AG04449 (cell line): ENCODE results near the gene UBE2G1.

Experiments used
- CTCF ChIA-PET: fragments of 350-600 bp; formaldehyde crosslinking; extraction: SDS; loops from one replicate; lab custom pipeline; 2021; ENCODE audit warnings: antibody characterized with exemption; lab: Yijun Ruan, JAX
- POLR2A ChIA-PET: fragments of 400-600, 350-600 bp; formaldehyde crosslinking; extraction: SDS; loops from one replicate; lab custom pipeline; 2020; ENCODE audit warnings: antibody characterized with exemption, inconsistent platforms; lab: Yijun Ruan, JAX
- DNase-seq: peaks from one replicate; pipeline ENCODE4 v3.0.0-alpha.2; 2010; ENCODE audit warnings: low read depth, low spot score
- H3K4me3 ChIP-seq: 2 replicates; pipeline ENCODE4 v1.5.1; 2011; ENCODE audit warnings: low read depth, mild to moderate bottlenecking, control low read depth, low read length
- TF ChIP-seq, protein P1 (sequence below): IDR thresholded peaks from one replicate; pipeline ENCODE4 v1.5.1; 2011; ENCODE audit warnings: mild to moderate bottlenecking, moderate library complexity, low read length, control low read depth, inconsistent platforms; ENCODE audit not compliant: insufficient read depth; ENCODE audit errors: missing control alignments

The UBE2G1 gene

DNA sequence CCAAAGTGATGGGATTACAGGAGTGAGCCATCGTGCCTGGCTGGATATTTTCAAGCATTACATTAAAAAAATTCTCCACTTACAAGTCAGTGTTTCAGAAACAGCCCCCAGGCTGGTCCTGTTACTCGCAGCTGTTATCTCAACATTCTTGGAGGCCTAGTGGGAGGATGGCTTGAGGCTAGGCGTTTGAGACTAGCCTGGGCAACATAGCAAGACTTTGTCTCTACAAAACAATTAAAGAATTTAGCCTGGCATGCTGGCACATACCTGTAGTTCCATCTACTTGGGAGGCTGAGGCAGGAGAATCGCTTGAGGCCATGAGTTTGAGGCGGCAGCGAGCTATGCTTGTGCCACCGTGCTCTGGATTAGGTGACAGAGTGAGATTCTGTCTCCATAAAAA lies 40.7 kb upstream of the UBE2G1 start:
- H3K4me3 ChIP-seq: no peak overlapping the region
- CTCF ChIA-PET: interaction anchor here (2.4 to 14.5 kb wide), 3 partner anchors 10 to 191 kb away, joined by 6 to 223 read pairs (median 14); no protein-coding TSS in a partner anchor
- TF ChIP-seq, protein P1, sequence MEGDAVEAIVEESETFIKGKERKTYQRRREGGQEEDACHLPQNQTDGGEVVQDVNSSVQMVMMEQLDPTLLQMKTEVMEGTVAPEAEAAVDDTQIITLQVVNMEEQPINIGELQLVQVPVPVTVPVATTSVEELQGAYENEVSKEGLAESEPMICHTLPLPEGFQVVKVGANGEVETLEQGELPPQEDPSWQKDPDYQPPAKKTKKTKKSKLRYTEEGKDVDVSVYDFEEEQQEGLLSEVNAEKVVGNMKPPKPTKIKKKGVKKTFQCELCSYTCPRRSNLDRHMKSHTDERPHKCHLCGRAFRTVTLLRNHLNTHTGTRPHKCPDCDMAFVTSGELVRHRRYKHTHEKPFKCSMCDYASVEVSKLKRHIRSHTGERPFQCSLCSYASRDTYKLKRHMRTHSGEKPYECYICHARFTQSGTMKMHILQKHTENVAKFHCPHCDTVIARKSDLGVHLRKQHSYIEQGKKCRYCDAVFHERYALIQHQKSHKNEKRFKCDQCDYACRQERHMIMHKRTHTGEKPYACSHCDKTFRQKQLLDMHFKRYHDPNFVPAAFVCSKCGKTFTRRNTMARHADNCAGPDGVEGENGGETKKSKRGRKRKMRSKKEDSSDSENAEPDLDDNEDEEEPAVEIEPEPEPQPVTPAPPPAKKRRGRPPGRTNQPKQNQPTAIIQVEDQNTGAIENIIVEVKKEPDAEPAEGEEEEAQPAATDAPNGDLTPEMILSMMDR: no peak
- DNase-seq: no peak
- POLR2A ChIA-PET: no interaction called here

- ChIA-PET CTCF (interaction anchor here (0.7 to 3.3 kb wide), 6 partner anchors 8 to 206 kb away, joined by 3 to 6 read pairs (median 4); no protein-coding TSS in a partner anchor), POLR2A (no interaction called here)
- TF ChIP-seq, protein P1: no peak
- no peak for DNase-seq
- no peak overlapping the region for H3K4me3 ChIP-seq
Measured at GRCh38 chr17:4406386-4406785, 39.9 kb upstream of the UBE2G1 start.

- no peak overlapping the region for H3K4me3 ChIP-seq
- DNase-seq: no peak
- ChIA-PET POLR2A (interaction anchor here (0.7 kb wide), 1 partner anchor 20 kb away, joined by 3 read pairs; no protein-coding TSS in a partner anchor), CTCF (interaction anchor here (0.7 to 3.3 kb wide), 6 partner anchors 9 to 206 kb away, joined by 3 to 6 read pairs (median 4); no protein-coding TSS in a partner anchor)
- TF ChIP-seq, protein P1: no peak
Measured at GRCh38 chr17:4405699-4406098, 39.2 kb upstream of the UBE2G1 start.

GRCh38 chr17:4405038-4405669 lies 38.7 kb upstream of the UBE2G1 start:
- POLR2A ChIA-PET: interaction anchor here (0.7 kb wide), 1 partner anchor 19 kb away, joined by 3 read pairs; no protein-coding TSS in a partner anchor
- H3K4me3 ChIP-seq: no peak overlapping the region
- no peak for DNase-seq
- TF ChIP-seq, protein P1: no peak
- CTCF ChIA-PET: interaction anchor here (0.7 to 1.7 kb wide), 4 partner anchors 15 to 205 kb away, joined by 3 to 6 read pairs (median 4); no protein-coding TSS in a partner anchor

DNA sequence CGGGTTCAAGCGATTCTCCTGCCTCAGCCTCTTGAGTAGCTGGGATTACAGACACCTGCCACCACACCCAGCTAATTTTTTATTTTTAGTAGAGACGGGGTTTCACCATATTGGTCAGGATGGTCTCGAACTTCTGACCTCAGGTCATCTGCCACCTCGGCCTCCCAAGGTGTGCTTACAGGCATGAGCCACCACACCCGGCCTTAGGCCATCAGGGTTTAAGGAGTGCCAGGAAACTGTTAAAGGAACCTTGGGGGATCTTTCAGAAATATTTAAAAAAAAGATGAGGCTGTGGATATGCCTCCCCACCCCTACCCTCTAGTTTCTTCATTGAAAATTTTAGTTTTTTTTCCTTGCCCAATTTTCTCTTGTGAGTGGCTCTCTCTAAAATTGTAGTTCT lies 31.4 kb upstream of the UBE2G1 start:
- H3K4me3 ChIP-seq: no peak overlapping the region
- ChIA-PET POLR2A (no interaction called here), CTCF (interaction anchor here (1.4 kb wide), 1 partner anchor 23 kb away, joined by 4 read pairs; no protein-coding TSS in a partner anchor)
- TF ChIP-seq, protein P1: no peak
- no peak for DNase-seq

DNA sequence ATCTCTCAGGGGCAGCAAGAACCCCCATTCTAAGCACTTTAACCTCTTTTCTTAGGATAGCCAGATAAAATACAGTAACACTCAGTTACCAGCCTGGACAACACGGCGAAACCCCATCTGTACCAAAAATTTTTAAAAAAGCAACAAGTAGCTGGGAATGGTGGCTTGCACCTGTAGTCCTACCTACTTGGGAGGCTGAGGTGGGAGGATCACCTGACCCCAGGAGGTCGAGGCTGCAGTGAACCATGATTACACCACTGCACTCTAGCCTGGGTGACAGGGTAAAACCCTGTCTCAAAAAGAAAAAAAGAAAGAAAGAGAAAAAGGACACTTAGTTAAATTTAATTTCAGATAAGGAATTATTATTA lies 28.6 kb upstream of the UBE2G1 start:
- TF ChIP-seq, protein P1: no peak
- ChIA-PET POLR2A (no interaction called here), CTCF (no interaction called here)
- DNase-seq: no peak
- H3K4me3 ChIP-seq: no peak overlapping the region
